Measurements from ENCODE around the gene CA10.

DNA sequence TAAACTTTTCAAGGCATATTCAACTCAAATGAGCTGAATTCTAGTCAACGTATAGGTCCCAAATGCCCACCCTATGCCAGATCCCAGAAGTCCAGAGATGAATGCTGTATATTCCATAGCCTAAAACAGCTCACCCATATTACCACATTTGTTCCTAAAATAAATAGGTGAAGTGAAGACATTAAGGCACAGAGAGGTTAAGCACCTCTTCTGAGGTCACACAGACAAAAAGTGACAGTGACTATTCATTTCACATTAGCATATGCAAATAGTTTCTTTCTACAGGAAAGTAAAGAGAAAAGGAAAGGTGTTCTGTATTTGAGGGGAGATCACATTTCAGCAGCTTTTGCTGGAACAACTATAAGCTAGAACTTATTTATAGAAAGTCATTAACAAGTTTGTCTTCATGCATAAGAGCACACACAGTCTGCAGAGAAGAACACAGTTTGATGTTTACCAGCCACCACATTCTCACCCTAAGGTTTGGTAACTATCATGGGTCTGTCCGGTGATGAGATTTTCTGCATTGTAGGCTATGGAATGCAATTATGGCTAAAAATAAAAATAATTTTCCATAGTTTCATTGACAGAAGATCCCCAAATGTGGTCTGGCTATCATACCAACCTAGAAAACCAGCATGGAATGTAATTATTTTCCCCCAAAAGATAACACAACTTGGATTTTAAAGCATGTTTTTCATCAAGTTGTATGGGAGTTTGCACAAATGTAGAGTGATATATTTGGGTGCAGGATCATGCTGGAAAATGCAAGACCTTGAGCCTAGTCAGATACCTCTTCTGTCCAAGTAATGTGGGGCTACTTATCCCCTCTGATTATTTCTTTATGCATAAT lies 496.1 kb downstream of the CA10 start:
- TF ChIP-seq POLR2A (IDR thresholded peaks at IDR 0.05) (no peak), CTCF (IDR thresholded peaks at IDR 0.05) (no peak)
